GM18870 (cell line): ENCODE data around the gene EBNA1BP2.
A peak's percentile ranks its signal among the peaks of the same experiment; 100 is the strongest.
"Not testable (repeated sequence)": the region's sequence is repeated elsewhere in the genome, so short reads cannot be mapped to it uniquely, and the experiment has no call there.

Experiments
- ATAC-seq: cut with Tn5 transposase; IDR thresholded peaks from one replicate; pipeline ENCODE4 v1.9.1; 2021; ENCODE audit warnings: moderate library complexity; ENCODE audit not compliant: unreplicated experiment

EBNA1BP2 gene

GRCh38 chr1:43171876-43172526 is at the start of gene EBNA1BP2, which contains the start of gene CFAP57:
Gene EBNA1BP2 (minus strand): TSS chr1:43172290. CDS start chr1:43172118, 172 bp downstream.
Gene CFAP57 (plus strand): TSS chr1:43172330. CDS start chr1:43172754, 424 bp downstream.
- peak; percentile 90 for ATAC-seq

GRCh38 chr1:43221797-43222196 is 49.7 kb upstream of the EBNA1BP2 start:
- ATAC-seq, result no peak

GRCh38 chr1:43220905-43221778 is 49.1 kb upstream of the EBNA1BP2 start:
- peak; percentile 65 for ATAC-seq

GRCh38 chr1:43217747-43218146 is 45.7 kb upstream of the EBNA1BP2 start:
- no peak for ATAC-seq

GRCh38 chr1:43214501-43215444 is 42.7 kb upstream of the EBNA1BP2 start:
- no peak for ATAC-seq

- ATAC-seq, result not testable (repeated sequence)
Observed at GRCh38 chr1:43208277-43208676, 36.2 kb upstream of the EBNA1BP2 start.

GRCh38 chr1:43207229-43207853 is 35.3 kb upstream of the EBNA1BP2 start:
- ATAC-seq, result no peak

GRCh38 chr1:43206600-43207228 is 34.6 kb upstream of the EBNA1BP2 start:
- no peak for ATAC-seq

GRCh38 chr1:43205671-43206070 is 33.6 kb upstream of the EBNA1BP2 start:
- ATAC-seq, result no peak

GRCh38 chr1:43204394-43204793 is 32.3 kb upstream of the EBNA1BP2 start:
- no peak for ATAC-seq

GRCh38 chr1:43203859-43204258 is 31.8 kb upstream of the EBNA1BP2 start:
- ATAC-seq, result no peak

- ATAC-seq, result peak; percentile 71
Observed at GRCh38 chr1:43199093-43199726, 27.1 kb upstream of the EBNA1BP2 start.

GRCh38 chr1:43197343-43198127 is 25.4 kb upstream of the EBNA1BP2 start:
- no peak for ATAC-seq

GRCh38 chr1:43194509-43194908 is 22.4 kb upstream of the EBNA1BP2 start:
- no peak for ATAC-seq

- ATAC-seq, result no peak
Observed at GRCh38 chr1:43188106-43188505, 16.0 kb upstream of the EBNA1BP2 start.

GRCh38 chr1:43184995-43185394 is 12.9 kb upstream of the EBNA1BP2 start:
- ATAC-seq, result no peak

GRCh38 chr1:43184388-43184787 is 12.3 kb upstream of the EBNA1BP2 start:
- no peak for ATAC-seq

GRCh38 chr1:43177691-43178090 is 5.6 kb upstream of the EBNA1BP2 start:
- no peak for ATAC-seq

- no peak for ATAC-seq
Observed at GRCh38 chr1:43174873-43175272, 2.8 kb upstream of the EBNA1BP2 start.
